Natural killer cell (primary cell): ENCODE measurements around the gene FRAT1. TPM values are rescaled to one million over a fixed set of nuclear protein-coding genes. Genes with fewer than 3 reads are reported as not detected.

Experiments used
- ATAC-seq, 3 donors: fragments of 150-1000 bp in 2 of 3; fragments of 200-7000 bp in 1 of 3; cut with Tn5 transposase; 1 replicate in 1 of 3; 2 replicates in 2 of 3; pipeline ENCODE4 v1.10.0; 2021; ENCODE audit warnings: mild to moderate bottlenecking in 2 of 3, moderate library complexity in 2 of 3
- DNase-seq, 2 donors: peaks; one replicate each; pipeline versions ENCODE4 v3.0.0 to v3.0.0-alpha.2; 2013 to 2021; ENCODE audit warnings: mixed read lengths in 1 of 2
- H3K27ac ChIP-seq: one replicate; pipeline ENCODE4 v1.5.1; 2013; ENCODE audit warnings: mild to moderate bottlenecking, low read length
- H3K27me3 ChIP-seq: one replicate; pipeline ENCODE4 v1.6.1; 2013; ENCODE audit warnings: low read length; ENCODE audit not compliant: control insufficient read depth, insufficient read depth
- H3K36me3 ChIP-seq: one replicate; pipeline ENCODE4 v1.6.1; 2013; ENCODE audit warnings: low read length; ENCODE audit not compliant: control insufficient read depth, insufficient read depth
- H3K4me1 ChIP-seq: one replicate; pipeline ENCODE4 v1.6.1; 2013; ENCODE audit warnings: low read length; ENCODE audit not compliant: control insufficient read depth, insufficient read depth
- H3K4me3 ChIP-seq: one replicate; pipeline ENCODE4 v1.5.1; 2013; ENCODE audit warnings: low read length
- H3K9me3 ChIP-seq: one replicate; pipeline ENCODE4 v1.6.1; 2013; ENCODE audit warnings: low read length; ENCODE audit not compliant: control insufficient read depth, insufficient read depth
- H3K27ac Mint-ChIP-seq, 2 donors: one replicate each; pipeline ENCODE4 v1.8.0; 2022; ENCODE audit warnings: mild to moderate bottlenecking in 2 of 2, mixed read lengths in 2 of 2, moderate library complexity in 1 of 2
- H3K27me3 Mint-ChIP-seq, 2 donors: one replicate each; pipeline ENCODE4 v1.8.0; 2022; ENCODE audit warnings: low read depth in 2 of 2, mixed read lengths in 2 of 2
- H3K36me3 Mint-ChIP-seq: one replicate; pipeline ENCODE4 v1.8.0; 2022; ENCODE audit warnings: mixed read lengths
- H3K4me1 Mint-ChIP-seq, 2 donors: one replicate each; pipeline ENCODE4 v1.8.0; 2022; ENCODE audit warnings: mixed read lengths in 2 of 2
- H3K4me3 Mint-ChIP-seq: one replicate; pipeline ENCODE4 v1.8.0; 2022; ENCODE audit warnings: mild to moderate bottlenecking, moderate library complexity, mixed read lengths
- H3K9me3 Mint-ChIP-seq, 2 donors: one replicate each; pipeline ENCODE4 v1.8.0; 2022; ENCODE audit warnings: mixed read lengths in 2 of 2
- WGBS: methylation state at CpG from one replicate; pipeline ENCODE4 v1.1.7; 2013; ENCODE audit warnings: missing lambda C conversion rate; ENCODE audit not compliant: insufficient coverage; 5-methylcytosine and 5-hydroxymethylcytosine counted together
- intact Hi-C: fragments of 100-400 bp; cut with micrococcal nuclease; formaldehyde crosslinking; loops from one replicate; pipeline ENCODE4 v1.14.2; 2022
- total RNA-seq, 4 donors: library from RNA; stranded (reverse); fragments of 120-200 nt in 1 of 4; gene quantifications; one replicate each; pipeline versions ENCODE4 v1.2.3 to v1.2.4, GENCODE V29; 2013 to 2022
- TF ChIP-seq, protein P1 (sequence below): fragments of 200-600 bp; IDR thresholded peaks from one replicate; pipeline ENCODE4 v1.8.0; 2022; ENCODE audit warnings: antibody characterized with exemption

The FRAT1 gene
- total RNA-seq, 3 donors from 2014 or later (not counting 1 experiment from before 2014, with no cell fraction given) = 26.0 to 45.0 (median 32.1) TPM

DNA sequence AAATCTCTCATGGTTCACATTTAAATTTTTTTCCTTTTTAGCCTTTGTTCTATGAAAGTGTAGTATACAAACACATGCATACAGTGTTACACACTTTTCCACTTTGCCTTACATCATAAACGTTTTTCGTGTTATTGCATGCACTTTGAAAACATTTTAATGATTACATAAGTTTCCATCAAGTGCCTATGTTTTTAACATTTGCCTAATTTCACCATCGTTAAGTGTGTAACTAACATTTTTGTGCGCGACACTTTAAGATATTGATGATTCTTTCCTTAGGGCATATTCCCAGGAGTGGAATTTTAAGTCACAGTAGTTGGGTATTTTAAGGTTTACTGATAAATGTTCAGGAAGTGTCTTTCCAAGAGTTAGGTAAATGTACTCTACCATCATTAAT, 16.9 kb downstream of the FRAT1 start:
- WGBS = 84% methylated on average over 4 of the region's 5 CpGs
- Mint-ChIP-seq H3K9me3 (no peaks in the 10 kb centered on the region), H3K4me1 (peaks cover 24 to 27% of the 10 kb centered on the region in 2 donors), H3K27me3 (peaks cover 0 to 2% of the 10 kb centered on the region in 2 donors), H3K4me3 (peak overlapping the region; percentile 72), H3K27ac (peak overlapping the region in 1 of 2 donors; percentile 71), H3K36me3 (no peaks in the 10 kb centered on the region)
- TF ChIP-seq, protein P1, sequence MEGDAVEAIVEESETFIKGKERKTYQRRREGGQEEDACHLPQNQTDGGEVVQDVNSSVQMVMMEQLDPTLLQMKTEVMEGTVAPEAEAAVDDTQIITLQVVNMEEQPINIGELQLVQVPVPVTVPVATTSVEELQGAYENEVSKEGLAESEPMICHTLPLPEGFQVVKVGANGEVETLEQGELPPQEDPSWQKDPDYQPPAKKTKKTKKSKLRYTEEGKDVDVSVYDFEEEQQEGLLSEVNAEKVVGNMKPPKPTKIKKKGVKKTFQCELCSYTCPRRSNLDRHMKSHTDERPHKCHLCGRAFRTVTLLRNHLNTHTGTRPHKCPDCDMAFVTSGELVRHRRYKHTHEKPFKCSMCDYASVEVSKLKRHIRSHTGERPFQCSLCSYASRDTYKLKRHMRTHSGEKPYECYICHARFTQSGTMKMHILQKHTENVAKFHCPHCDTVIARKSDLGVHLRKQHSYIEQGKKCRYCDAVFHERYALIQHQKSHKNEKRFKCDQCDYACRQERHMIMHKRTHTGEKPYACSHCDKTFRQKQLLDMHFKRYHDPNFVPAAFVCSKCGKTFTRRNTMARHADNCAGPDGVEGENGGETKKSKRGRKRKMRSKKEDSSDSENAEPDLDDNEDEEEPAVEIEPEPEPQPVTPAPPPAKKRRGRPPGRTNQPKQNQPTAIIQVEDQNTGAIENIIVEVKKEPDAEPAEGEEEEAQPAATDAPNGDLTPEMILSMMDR = no peak
- H3K4me1 ChIP-seq = peaks cover 32% of the 10 kb centered on the region
- ATAC-seq (no peak), DNase-seq (no peak)
- H3K27me3 ChIP-seq = peaks cover 2% of the 10 kb centered on the region
- H3K9me3 ChIP-seq = no peaks in the 10 kb centered on the region
- intact Hi-C loops = loop anchor here (10.0 kb wide), 1 partner anchor 69 kb away; the partner anchor contains the start of gene RRP12
- H3K4me3 ChIP-seq = no peak overlapping the region
- no peaks in the 10 kb centered on the region for H3K36me3 ChIP-seq
- no peak overlapping the region for H3K27ac ChIP-seq

DNA sequence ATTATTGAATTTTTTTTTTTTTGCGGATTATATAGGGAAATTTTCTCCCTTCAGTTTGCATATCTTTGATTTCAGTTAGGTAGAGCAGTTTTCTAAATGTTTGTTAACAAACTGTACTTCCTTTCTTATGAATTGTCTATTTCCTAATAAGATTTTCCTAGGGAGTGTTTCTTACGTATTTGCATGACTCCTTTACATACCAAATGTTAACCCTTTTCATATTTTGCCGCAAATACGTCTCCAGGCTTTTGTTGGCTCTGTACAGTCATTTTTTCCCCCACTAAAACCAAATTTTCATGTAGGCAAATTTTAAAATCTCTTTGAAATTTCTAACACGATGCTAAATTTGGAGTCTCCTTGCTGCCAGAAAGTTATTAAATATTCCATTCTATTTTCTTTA, 17.4 kb downstream of the FRAT1 start:
- Mint-ChIP-seq H3K9me3 (no peaks in the 10 kb centered on the region), H3K4me1 (peaks cover 19 to 23% of the 10 kb centered on the region in 2 donors), H3K27ac (peak overlapping the region in 1 of 2 donors; percentile 71), H3K36me3 (no peaks in the 10 kb centered on the region), H3K4me3 (peak overlapping the region; percentile 72), H3K27me3 (peaks cover 0 to 2% of the 10 kb centered on the region in 2 donors)
- ATAC-seq = no peak
- peaks cover 29% of the 10 kb centered on the region for H3K4me1 ChIP-seq
- no peak for DNase-seq
- H3K36me3 ChIP-seq = no peaks in the 10 kb centered on the region
- H3K27ac ChIP-seq = no peak overlapping the region
- 84% methylated on average over 4 of the region's 5 CpGs for WGBS
- intact Hi-C loops = loop anchor here (10.0 kb wide), 1 partner anchor 68 kb away; the partner anchor contains the start of gene RRP12
- H3K4me3 ChIP-seq = no peak overlapping the region
- no peaks in the 10 kb centered on the region for H3K9me3 ChIP-seq
- H3K27me3 ChIP-seq = peaks cover 2% of the 10 kb centered on the region
- TF ChIP-seq, protein P1 = no peak

DNA sequence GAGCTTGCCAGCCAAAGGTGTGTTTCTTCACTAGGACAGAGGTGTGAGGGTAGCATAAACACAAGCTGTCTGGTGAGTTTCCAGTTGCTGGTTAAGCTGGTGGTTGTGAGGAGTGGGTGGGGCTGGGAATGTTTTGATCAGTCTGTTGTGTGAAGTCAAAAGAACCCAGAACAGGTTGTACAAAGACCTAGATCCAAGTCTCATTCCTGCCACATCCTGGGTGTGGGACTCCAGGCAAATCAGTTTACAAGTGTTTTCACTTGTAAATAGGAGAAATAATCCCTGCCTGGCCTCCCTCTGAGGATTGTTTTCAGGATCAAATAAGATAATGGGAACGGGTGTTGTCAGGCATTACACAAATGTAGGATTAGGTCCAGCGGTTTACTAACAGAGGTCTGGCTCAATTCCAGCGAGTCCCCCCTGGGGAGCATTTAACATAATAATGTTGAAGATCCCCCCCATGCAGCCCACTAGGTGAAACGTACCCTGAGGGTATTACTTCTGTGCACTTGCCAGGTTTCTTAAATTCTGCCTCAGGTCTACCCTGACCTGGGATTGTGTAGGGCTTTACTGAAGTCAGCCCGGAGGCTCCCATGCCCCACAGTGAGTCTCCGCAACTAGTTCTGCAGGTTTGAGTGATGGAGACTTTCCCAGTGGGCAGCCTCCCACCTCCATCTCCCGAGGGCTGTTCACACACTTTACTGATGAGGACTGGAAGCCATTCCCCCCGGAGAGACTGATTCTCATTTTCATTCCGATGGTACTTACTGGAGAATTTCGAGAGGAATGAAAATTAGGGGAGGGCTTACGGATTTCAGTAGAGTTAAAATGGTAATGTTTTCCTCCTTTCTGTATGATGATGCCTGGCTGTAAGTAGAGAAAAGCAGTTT, 18.1 kb downstream of the FRAT1 start:
- H3K27ac Mint-ChIP-seq = no peak overlapping the region
- 92% methylated on average over 11 of the region's 11 CpGs for WGBS
- Histone ChIP-seq H3K27ac (no peak overlapping the region), H3K4me1 (peaks cover 22% of the 10 kb centered on the region), H3K9me3 (no peaks in the 10 kb centered on the region), H3K4me3 (no peak overlapping the region), H3K36me3 (no peaks in the 10 kb centered on the region), H3K27me3 (peaks cover 2% of the 10 kb centered on the region)
- H3K36me3 Mint-ChIP-seq = no peaks in the 10 kb centered on the region
- H3K27me3 Mint-ChIP-seq = peaks cover 0 to 2% of the 10 kb centered on the region in 2 donors
- intact Hi-C loops = loop anchor here (10.0 kb wide), 1 partner anchor 68 kb away; the partner anchor contains the start of gene RRP12
- peak overlapping the region; percentile 72 for H3K4me3 Mint-ChIP-seq
- H3K4me1 Mint-ChIP-seq = peaks cover 16 to 17% of the 10 kb centered on the region in 2 donors
- DNase-seq = no peak
- no peaks in the 10 kb centered on the region for H3K9me3 Mint-ChIP-seq
- TF ChIP-seq, protein P1 = no peak
- ATAC-seq = no peak
